ENCODE measurements around the gene ATF5. TPM values are rescaled to one million over a fixed set of nuclear protein-coding genes. Genes with fewer than 3 reads are reported as not detected.
A peak's percentile ranks its signal among the peaks of the same experiment; 100 is the strongest.

Gene ATF5
- total and polyA plus RNA-seq, 2 of the 13 experiments (the other 11 are each of a cell fraction or from before 2014, with no cell fraction given), result 5.2 to 10.3 TPM

- TF ChIP-seq RXRA (CRISPR knock-in tag; IDR thresholded peaks at IDR 0.05) (no peak), TCF7L2 (IDR thresholded peaks at IDR 0.05; ENCODE audit: low read depth, low read length) (no peak), ZNF33B (CRISPR knock-in tag; IDR thresholded peaks at IDR 0.05) (peak; percentile 68), RERE (CRISPR knock-in tag; IDR thresholded peaks at IDR 0.05; ENCODE audit: low read depth) (no peak), MBD4 (IDR thresholded peaks at IDR 0.05; ENCODE audit: borderline replicate concordance, low read length) (no peak), KLF15 (CRISPR knock-in tag; IDR thresholded peaks at IDR 0.05; ENCODE audit: borderline replicate concordance) (0 out of 2 replicates have a peak, but pooled peaks have one; percentile 63), ZNF18 (CRISPR knock-in tag; IDR thresholded peaks at IDR 0.05; ENCODE audit: insufficient replicate concordance) (peak; percentile 43), RELA (CRISPR knock-in tag; IDR thresholded peaks at IDR 0.05) (no peak), ZSCAN31 (CRISPR knock-in tag; IDR thresholded peaks at IDR 0.05; ENCODE audit: low read depth) (peak; percentile 82), MAFG (CRISPR knock-in tag; IDR thresholded peaks at IDR 0.05) (no peak), ATF7 (IDR thresholded peaks at IDR 0.05) (no peak), ATF7 (CRISPR knock-in tag; IDR thresholded peaks at IDR 0.05) (no peak), ZNF772 (CRISPR knock-in tag; IDR thresholded peaks at IDR 0.05) (peak; percentile 73), ZNF615 (CRISPR knock-in tag; IDR thresholded peaks at IDR 0.05; ENCODE audit: borderline replicate concordance) (no peak), ZNF556 (CRISPR knock-in tag; IDR thresholded peaks at IDR 0.05; ENCODE audit: borderline replicate concordance) (no peak), EP300 (IDR thresholded peaks at IDR 0.05; ENCODE audit: low read depth in 2 of 2, low read length in 2 of 2) (no peak), EP300 (CRISPR knock-in tag; IDR thresholded peaks at IDR 0.05; ENCODE audit: borderline replicate concordance) (peak; percentile 11; the same call in 1 of the 2 replicates), FOXO1 (CRISPR knock-in tag; IDR thresholded peaks at IDR 0.05) (peak; percentile 24; the same call in 1 of the 2 replicates), ZNF567 (CRISPR knock-in tag; IDR thresholded peaks at IDR 0.05; ENCODE audit: borderline replicate concordance) (no peak), ZNF788 (CRISPR knock-in tag; IDR thresholded peaks at IDR 0.05; ENCODE audit: borderline replicate concordance) (peak; percentile 23; the same call in 1 of the 2 replicates), KDM3A (CRISPR knock-in tag; IDR thresholded peaks at IDR 0.05; ENCODE audit: low read depth) (0 out of 2 replicates have a peak, but pooled peaks have one; percentile 43), SMARCE1 (IDR thresholded peaks at IDR 0.05; ENCODE audit: borderline replicate concordance) (no peak), STAT5B (CRISPR knock-in tag; IDR thresholded peaks at IDR 0.05) (no peak), KMT2A (CRISPR knock-in tag; IDR thresholded peaks at IDR 0.05) (no peak), ZC3H4 (CRISPR knock-in tag; IDR thresholded peaks at IDR 0.05; ENCODE audit: borderline replicate concordance) (no peak)
Measured at GRCh38 chr19:49929611-49930482, 842 bp downstream of the ATF5 start (continued).
